Astrocyte (in vitro differentiated cells and primary cell): ENCODE measurements around the gene VEGFA. TPM values are rescaled to one million over a fixed set of nuclear protein-coding genes. Genes with fewer than 3 reads are reported as not detected.

Experiments used
- DNase-seq: peaks from one replicate; pipeline ENCODE4 v3.0.0-alpha.2; 2010; ENCODE audit warnings: low read depth
- FAIRE-seq: peaks from 2 replicates; lab custom pipeline; 2011; peaks lifted over from hg19 to GRCh38; lab: Jason Lieb, UNC
- H2AFZ ChIP-seq: 2 replicates; pipeline ENCODE4 v1.6.0; 2012; ENCODE audit warnings: low read depth, low read length, inconsistent platforms
- H3K27ac ChIP-seq: 2 replicates; pipeline ENCODE4 v1.5.1; 2011; ENCODE audit warnings: low read depth, low read length, inconsistent platforms
- H3K27me3 ChIP-seq: 2 replicates; pipeline ENCODE4 v1.6.0; 2011; ENCODE audit warnings: low read length, inconsistent platforms; ENCODE audit not compliant: insufficient read depth
- H3K36me3 ChIP-seq: 2 replicates; pipeline ENCODE4 v1.5.1; 2011; ENCODE audit warnings: low read length, inconsistent platforms; ENCODE audit not compliant: insufficient read depth
- H3K4me1 ChIP-seq: 2 replicates; pipeline ENCODE4 v1.5.1; 2011; ENCODE audit warnings: low read length, inconsistent platforms; ENCODE audit not compliant: insufficient read depth
- H3K4me2 ChIP-seq: 2 replicates; pipeline ENCODE4 v1.6.0; 2012; ENCODE audit warnings: low read length, inconsistent platforms
- H3K4me3 ChIP-seq: 2 replicates; pipeline ENCODE4 v1.5.1; 2011; ENCODE audit warnings: low read depth, mild to moderate bottlenecking, low read length, inconsistent platforms; ENCODE audit not compliant: insufficient read depth
- H3K79me2 ChIP-seq: 2 replicates; pipeline ENCODE4 v1.6.0; 2012; ENCODE audit warnings: mild to moderate bottlenecking, low read length, inconsistent platforms; ENCODE audit not compliant: insufficient read depth
- H3K9ac ChIP-seq: 2 replicates; pipeline ENCODE4 v1.6.0; 2012; ENCODE audit warnings: mild to moderate bottlenecking, low read length, inconsistent platforms
- H3K9me3 ChIP-seq: 2 replicates; pipeline ENCODE4 v1.5.1; 2012; ENCODE audit warnings: low read depth, mild to moderate bottlenecking, low read length, inconsistent platforms; ENCODE audit not compliant: insufficient read depth
- H4K20me1 ChIP-seq: 2 replicates; pipeline ENCODE4 v1.6.0; 2012; ENCODE audit warnings: low read length, inconsistent platforms; ENCODE audit not compliant: insufficient read depth
- H3K27ac Mint-ChIP-seq: one replicate; pipeline ENCODE4 v1.8.0; 2021; ENCODE audit warnings: mild to moderate bottlenecking, mixed read lengths; ENCODE audit not compliant: unreplicated experiment
- H3K27me3 Mint-ChIP-seq: one replicate; pipeline ENCODE4 v1.8.0; 2021; ENCODE audit warnings: low read depth, mixed read lengths; ENCODE audit not compliant: unreplicated experiment
- H3K36me3 Mint-ChIP-seq: one replicate; pipeline ENCODE4 v1.8.0; 2021; ENCODE audit warnings: low read depth, mixed read lengths; ENCODE audit not compliant: unreplicated experiment
- H3K4me1 Mint-ChIP-seq: one replicate; pipeline ENCODE4 v1.8.0; 2021; ENCODE audit warnings: low read depth, mixed read lengths; ENCODE audit not compliant: unreplicated experiment
- H3K4me3 Mint-ChIP-seq: one replicate; pipeline ENCODE4 v1.8.0; 2021; ENCODE audit warnings: mild to moderate bottlenecking, moderate library complexity, mixed read lengths; ENCODE audit not compliant: unreplicated experiment
- H3K9me3 Mint-ChIP-seq: one replicate; pipeline ENCODE4 v1.8.0; 2021; ENCODE audit warnings: mild to moderate bottlenecking, mixed read lengths; ENCODE audit not compliant: unreplicated experiment
- EZH2 ChIP-seq: IDR thresholded peaks from 2 replicates; pipeline ENCODE4 v1.6.1; 2012; ENCODE audit warnings: mild to moderate bottlenecking, low read length, inconsistent platforms; ENCODE audit not compliant: insufficient read depth
- total RNA-seq: library from RNA; stranded (reverse); gene quantifications from 2 replicates; pipeline ENCODE4 v1.2.1, GENCODE V29; 2021
- TF ChIP-seq, protein P1 (sequence below): IDR thresholded peaks from 2 replicates; pipeline ENCODE4 v1.5.1; 2011; ENCODE audit warnings: low read depth, mild to moderate bottlenecking, inconsistent platforms, low read length, moderate library complexity; ENCODE audit not compliant: insufficient read depth

The VEGFA gene
- total RNA-seq, 1 donor from 2014 or later: 144 TPM

DNA sequence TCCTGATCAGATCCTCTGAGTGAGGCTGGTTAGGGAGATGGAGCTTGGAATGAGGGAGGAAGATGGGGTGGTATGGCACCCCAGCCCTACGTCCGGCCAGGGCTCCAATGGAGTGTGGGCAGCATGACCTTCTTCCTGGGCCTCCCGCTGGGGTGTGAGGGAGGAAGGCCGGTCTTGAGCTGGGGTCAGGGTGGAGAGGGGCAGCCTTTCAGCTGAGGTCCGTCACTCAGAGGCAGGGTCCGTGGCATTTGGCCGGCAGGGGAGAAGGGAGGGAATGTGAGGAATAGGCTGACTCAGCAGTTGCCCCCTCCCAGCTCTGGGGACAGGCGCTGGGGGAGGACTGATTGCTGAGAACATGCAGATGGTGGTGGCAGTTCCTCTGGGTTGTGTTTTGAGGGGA, 25.5 kb upstream of the VEGFA start:
- H3K27ac ChIP-seq: no peak overlapping the region
- Mint-ChIP-seq H3K4me3 (no peak overlapping the region), H3K27ac (no peak overlapping the region), H3K36me3 (peaks cover 2% of the 10 kb centered on the region), H3K4me1 (no peaks in the 10 kb centered on the region), H3K27me3 (peaks cover 84% of the 10 kb centered on the region), H3K9me3 (peaks cover 2% of the 10 kb centered on the region)
- H3K4me3 ChIP-seq: no peak overlapping the region
- H3K4me2 ChIP-seq: no peak overlapping the region
- no peaks in the 10 kb centered on the region for H4K20me1 ChIP-seq
- H3K36me3 ChIP-seq: no peaks in the 10 kb centered on the region
- H2AFZ ChIP-seq: no peak overlapping the region
- no peak overlapping the region for H3K9ac ChIP-seq
- peaks cover 15% of the 10 kb centered on the region for H3K27me3 ChIP-seq
- no peak for DNase-seq
- no peak for TF ChIP-seq EZH2
- no peaks in the 10 kb centered on the region for H3K9me3 ChIP-seq
- FAIRE-seq: no peak
- no peaks in the 10 kb centered on the region for H3K79me2 ChIP-seq
- no peaks in the 10 kb centered on the region for H3K4me1 ChIP-seq

DNA sequence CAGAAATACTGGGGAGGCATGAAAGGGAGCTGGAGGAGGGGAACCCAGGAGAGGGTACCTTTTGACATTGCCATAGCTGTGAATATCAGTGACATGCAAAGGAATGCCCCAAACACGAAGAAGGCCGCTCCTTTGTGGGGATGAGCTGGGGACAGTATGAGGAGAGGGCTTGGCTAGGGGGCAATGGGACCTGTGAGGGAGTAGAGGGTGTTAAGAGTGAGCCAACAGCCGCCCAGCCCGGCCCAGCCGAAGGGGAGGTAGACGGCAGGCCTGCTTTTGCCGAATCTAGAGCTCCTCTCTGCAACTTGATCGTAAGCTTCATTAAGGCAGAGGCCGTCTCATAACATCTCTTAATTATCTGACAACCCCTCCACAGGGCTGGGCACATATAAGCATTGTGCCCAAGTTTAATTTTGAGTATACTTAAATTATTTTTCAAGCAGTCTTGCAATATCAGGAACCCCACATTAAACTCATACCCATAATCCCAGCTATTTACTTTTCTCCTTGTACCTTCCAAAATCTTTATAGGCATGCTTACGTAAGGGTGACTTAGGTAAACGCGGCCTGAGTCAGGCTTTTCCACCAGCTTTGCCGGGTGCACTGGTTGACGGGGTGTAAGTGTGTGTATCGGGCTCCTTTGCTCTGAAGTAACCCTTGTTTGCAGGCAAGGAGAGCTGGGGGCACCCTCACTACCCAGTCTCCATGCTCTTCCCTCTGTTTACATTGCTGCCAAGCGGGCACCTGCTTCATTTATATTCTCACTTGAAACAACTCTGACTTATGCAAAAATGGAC, 24.9 kb upstream of the VEGFA start:
- H3K9me3 ChIP-seq: no peaks in the 10 kb centered on the region
- H4K20me1 ChIP-seq: no peaks in the 10 kb centered on the region
- H3K9ac ChIP-seq: no peak overlapping the region
- DNase-seq (no peak), FAIRE-seq (no peak)
- no peaks in the 10 kb centered on the region for H3K36me3 ChIP-seq
- no peak overlapping the region for H3K4me3 ChIP-seq
- H3K4me1 ChIP-seq: no peaks in the 10 kb centered on the region
- Mint-ChIP-seq H3K27ac (no peak overlapping the region), H3K9me3 (peaks cover 2% of the 10 kb centered on the region), H3K27me3 (peaks cover 81% of the 10 kb centered on the region), H3K4me1 (no peaks in the 10 kb centered on the region), H3K4me3 (no peak overlapping the region), H3K36me3 (peaks cover 2% of the 10 kb centered on the region)
- H3K79me2 ChIP-seq: no peaks in the 10 kb centered on the region
- H2AFZ ChIP-seq: no peak overlapping the region
- peaks cover 15% of the 10 kb centered on the region for H3K27me3 ChIP-seq
- H3K4me2 ChIP-seq: no peak overlapping the region
- H3K27ac ChIP-seq: no peak overlapping the region
- TF ChIP-seq, protein P1, sequence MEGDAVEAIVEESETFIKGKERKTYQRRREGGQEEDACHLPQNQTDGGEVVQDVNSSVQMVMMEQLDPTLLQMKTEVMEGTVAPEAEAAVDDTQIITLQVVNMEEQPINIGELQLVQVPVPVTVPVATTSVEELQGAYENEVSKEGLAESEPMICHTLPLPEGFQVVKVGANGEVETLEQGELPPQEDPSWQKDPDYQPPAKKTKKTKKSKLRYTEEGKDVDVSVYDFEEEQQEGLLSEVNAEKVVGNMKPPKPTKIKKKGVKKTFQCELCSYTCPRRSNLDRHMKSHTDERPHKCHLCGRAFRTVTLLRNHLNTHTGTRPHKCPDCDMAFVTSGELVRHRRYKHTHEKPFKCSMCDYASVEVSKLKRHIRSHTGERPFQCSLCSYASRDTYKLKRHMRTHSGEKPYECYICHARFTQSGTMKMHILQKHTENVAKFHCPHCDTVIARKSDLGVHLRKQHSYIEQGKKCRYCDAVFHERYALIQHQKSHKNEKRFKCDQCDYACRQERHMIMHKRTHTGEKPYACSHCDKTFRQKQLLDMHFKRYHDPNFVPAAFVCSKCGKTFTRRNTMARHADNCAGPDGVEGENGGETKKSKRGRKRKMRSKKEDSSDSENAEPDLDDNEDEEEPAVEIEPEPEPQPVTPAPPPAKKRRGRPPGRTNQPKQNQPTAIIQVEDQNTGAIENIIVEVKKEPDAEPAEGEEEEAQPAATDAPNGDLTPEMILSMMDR: no peak
- TF ChIP-seq EZH2: no peak

DNA sequence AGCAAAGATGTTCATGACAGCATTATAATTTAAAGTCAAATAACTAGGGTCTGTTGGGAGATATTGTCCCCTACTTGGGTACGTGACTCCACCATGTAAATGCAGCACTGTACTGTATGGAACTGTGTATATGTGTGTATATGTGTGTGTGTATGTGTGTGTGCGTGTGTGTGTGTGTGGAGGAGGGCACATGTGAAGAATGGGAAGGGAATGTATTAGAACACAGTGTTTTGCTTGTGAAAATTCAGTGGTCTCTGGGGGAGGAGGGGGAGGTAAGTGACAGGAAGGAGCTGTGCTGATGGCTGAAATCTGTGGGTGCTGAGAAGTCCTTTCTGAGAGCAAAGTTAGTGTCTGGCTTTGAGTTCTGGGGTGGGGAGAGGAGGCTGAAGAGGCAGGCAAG, 23.9 kb upstream of the VEGFA start:
- Mint-ChIP-seq H3K36me3 (peaks cover 2% of the 10 kb centered on the region), H3K9me3 (peaks cover 2% of the 10 kb centered on the region), H3K27ac (no peak overlapping the region), H3K4me1 (no peaks in the 10 kb centered on the region), H3K4me3 (no peak overlapping the region), H3K27me3 (peaks cover 72% of the 10 kb centered on the region)
- Histone ChIP-seq H3K79me2 (no peaks in the 10 kb centered on the region), H4K20me1 (no peaks in the 10 kb centered on the region), H3K4me3 (no peak overlapping the region), H3K36me3 (no peaks in the 10 kb centered on the region), H3K27me3 (peaks cover 15% of the 10 kb centered on the region), H3K9me3 (no peaks in the 10 kb centered on the region), H2AFZ (no peak overlapping the region), H3K27ac (no peak overlapping the region), H3K4me1 (no peaks in the 10 kb centered on the region), H3K9ac (no peak overlapping the region), H3K4me2 (no peak overlapping the region)
- TF ChIP-seq, protein P1: no peak
- no peak for TF ChIP-seq EZH2
- DNase-seq: no peak
- no peak for FAIRE-seq
